Activated T-helper 1 cell treated with anti-CD3 and anti-CD28 coated beads, Interleukin-2, amount 50 U/mL, for 16 hours (primary cell): ENCODE measurements around the gene ARPC1A.
A peak's percentile ranks its signal among the peaks of the same experiment; 100 is the strongest.
"Not testable (repeated sequence)": the region's sequence is repeated elsewhere in the genome, so short reads cannot be mapped to it uniquely, and the experiment has no call there.

Source experiments
- DNase-seq, 2 donors: peaks; one replicate each; pipeline ENCODE4 v3.0.0-alpha.2; 2020; ENCODE audit warnings: low read depth in 1 of 2, low spot score in 1 of 2

ARPC1A gene

GRCh38 chr7:99368750-99369389 is 43.2 kb downstream of the ARPC1A start:
- no peak for DNase-seq

- DNase-seq = no peak
Measured at GRCh38 chr7:99369767-99370391, 44.2 kb downstream of the ARPC1A start.

GRCh38 chr7:99371376-99371920 is 45.8 kb downstream of the ARPC1A start:
- no peak for DNase-seq

- no peak for DNase-seq
Measured at GRCh38 chr7:99372275-99373090, 46.8 kb downstream of the ARPC1A start.

- no peak for DNase-seq
Measured at GRCh38 chr7:99373091-99374066, 47.7 kb downstream of the ARPC1A start.

- DNase-seq = peak; percentile 62 to 80
Measured at GRCh38 chr7:99374111-99375064, 48.7 kb downstream of the ARPC1A start, which contains the start of gene ARPC1B. TSS of gene ARPC1B (plus strand) at chr7:99374730. CDS start at chr7:99385715, 10,985 bp downstream.

- peak in 1 of 2 donors; percentile 50 for DNase-seq
Measured at GRCh38 chr7:99375070-99375807, 49.5 kb downstream of the ARPC1A start.

- peak in 1 of 2 donors; percentile 36 for DNase-seq
Measured at GRCh38 chr7:99379043-99379577, 53.4 kb downstream of the ARPC1A start.

GRCh38 chr7:99379693-99380031 is 54.0 kb downstream of the ARPC1A start:
- DNase-seq = not testable (repeated sequence)

GRCh38 chr7:99380032-99380822 is 54.5 kb downstream of the ARPC1A start:
- DNase-seq = no peak

GRCh38 chr7:99380823-99381663 is 55.3 kb downstream of the ARPC1A start:
- DNase-seq = peak; percentile 75 to 84

GRCh38 chr7:99381664-99382075 is 56.0 kb downstream of the ARPC1A start:
- DNase-seq = no peak

GRCh38 chr7:99383203-99383602 is 57.5 kb downstream of the ARPC1A start:
- DNase-seq = no peak

GRCh38 chr7:99383791-99384370 is 58.2 kb downstream of the ARPC1A start:
- DNase-seq = no peak

- no peak for DNase-seq
Measured at GRCh38 chr7:99384523-99384922, 58.8 kb downstream of the ARPC1A start.

GRCh38 chr7:99385564-99385963 is 59.9 kb downstream of the ARPC1A start:
- DNase-seq = no peak
